GM12878 (cell line): ENCODE measurements around the gene RNF40. TPM values are rescaled to one million over a fixed set of nuclear protein-coding genes. Genes with fewer than 3 reads are reported as not detected.

ENCODE experiments used
- ATAC-seq: fragments of 200-7000 bp; cut with Tn5 transposase; 3 replicates; pipeline ENCODE4 v1.9.1; 2020; ENCODE audit warnings: mild to moderate bottlenecking, moderate library complexity
- BruUV-seq: library from RNA; stranded (reverse); fragments of 400-500 nt; replicated peaks from 2 replicates; lab custom pipeline; 2021; lab: Mats Ljungman, UMichigan
- CTCF ChIA-PET: fragments of 300-600 bp; sonication (Branson Sonifier 250); formaldehyde crosslinking; extraction: SDS; loops from one replicate; lab custom pipeline; 2021; ENCODE audit warnings: inconsistent platforms; lab: Yijun Ruan, JAX
- POLR2A ChIA-PET: fragments of 350-600 bp; formaldehyde crosslinking; extraction: SDS; loops from one replicate; lab custom pipeline; 2021; ENCODE audit warnings: inconsistent platforms; lab: Charles Lee
- RAD21 ChIA-PET: fragments of 300-600 bp; sonication (Branson Sonifier 250); formaldehyde crosslinking; loops from one replicate; lab custom pipeline; 2023; ENCODE audit warnings: antibody characterized with exemption; ENCODE audit not compliant: unreplicated experiment; lab: Charles Lee
- SMC1A ChIA-PET: fragments of 300-600 bp; sonication (Branson Sonifier 250); formaldehyde crosslinking; loops from one replicate; lab custom pipeline; 2023; ENCODE audit not compliant: unreplicated experiment, uncharacterized antibody; lab: Charles Lee
- DNase-seq: peaks from one replicate; pipeline ENCODE4 v3.0.0-alpha.2; 2011; ENCODE audit warnings: low read depth, low spot score
- FAIRE-seq: peaks from 3 replicates; lab custom pipeline; 2011; peaks lifted over from hg19 to GRCh38; lab: Jason Lieb, UNC
- H2AFZ ChIP-seq: 2 replicates; pipeline ENCODE4 v1.6.0; 2011; ENCODE audit warnings: low read depth, low read length, control low read depth; ENCODE audit not compliant: control insufficient read depth
- H3K27ac ChIP-seq: 2 replicates; pipeline ENCODE4 v1.5.1; 2011; ENCODE audit warnings: control low read depth; ENCODE audit not compliant: control insufficient read depth, insufficient read depth
- H3K27me3 ChIP-seq, 2 experiments: replicated peaks in 1 of 2; 2 replicates each; pipeline versions ENCODE4 v1.6.0 to v1.6.1; 2011; ENCODE audit warnings: low read length in 1 of 2; ENCODE audit not compliant: control insufficient read depth in 2 of 2, insufficient read depth in 2 of 2
- H3K36me3 ChIP-seq, 2 experiments: 2 replicates each; pipeline ENCODE4 v1.5.1; 2011; ENCODE audit warnings: low read length in 1 of 2; ENCODE audit not compliant: control insufficient read depth in 2 of 2, insufficient read depth in 2 of 2
- H3K4me1 ChIP-seq: 2 replicates; pipeline ENCODE4 v1.6.1; 2011; ENCODE audit warnings: mild to moderate bottlenecking, low read length, moderate library complexity, mixed read lengths; ENCODE audit not compliant: control insufficient read depth, insufficient read depth
- H3K4me2 ChIP-seq: 2 replicates; pipeline ENCODE4 v1.6.0; 2011; ENCODE audit warnings: control low read depth; ENCODE audit not compliant: control insufficient read depth, insufficient read depth
- H3K4me3 ChIP-seq: fragments of 200-600 bp; sonication (generic); 2 replicates; pipeline ENCODE4 v1.5.1; 2016
- H3K79me2 ChIP-seq: 2 replicates; pipeline ENCODE4 v1.6.0; 2011; ENCODE audit warnings: low read length; ENCODE audit not compliant: control insufficient read depth, insufficient read depth
- H3K9ac ChIP-seq: 2 replicates; pipeline ENCODE4 v1.8.0; 2011; ENCODE audit warnings: low read length, control low read depth, mixed read lengths; ENCODE audit not compliant: control insufficient read depth, insufficient read depth
- H3K9me3 ChIP-seq: replicated peaks from 3 replicates; pipeline ENCODE4 v1.5.1; 2011; ENCODE audit warnings: mild to moderate bottlenecking, low read length; ENCODE audit not compliant: control insufficient read depth, insufficient read depth
- H4K20me1 ChIP-seq: 2 replicates; pipeline ENCODE4 v1.6.0; 2011; ENCODE audit not compliant: control insufficient read depth, insufficient read depth
- ASH2L ChIP-seq: fragments of 300-600, 200-600 bp; sonication (generic); IDR thresholded peaks from 2 replicates; pipeline ENCODE4 v1.6.1; 2017; ENCODE audit warnings: low read depth, mild to moderate bottlenecking, borderline replicate concordance
- HDAC6 ChIP-seq: fragments of 200-600 bp; sonication (generic); IDR thresholded peaks from one replicate; pipeline ENCODE4 v1.8.0; 2017; ENCODE audit warnings: antibody characterized with exemption; ENCODE audit not compliant: unreplicated experiment
- JUNB ChIP-seq: IDR thresholded peaks from 2 replicates; pipeline ENCODE4 v1.6.1; 2016; ENCODE audit warnings: antibody characterized with exemption, mild to moderate bottlenecking
- MTA2 ChIP-seq: fragments of 450-650 bp; IDR thresholded peaks from 2 replicates; pipeline ENCODE4 v1.6.1; 2016; ENCODE audit warnings: low read depth, mild to moderate bottlenecking, moderate library complexity
- POLR2AphosphoS2 ChIP-seq: IDR thresholded peaks from 2 replicates; pipeline ENCODE4 v1.6.1; 2011; ENCODE audit warnings: low read depth, mild to moderate bottlenecking, low read length, improper control_type of control experiment, moderate library complexity
- SMC3 ChIP-seq: IDR thresholded peaks from 2 replicates; pipeline ENCODE4 v1.6.1; 2011; ENCODE audit warnings: low read length, improper control_type of control experiment, borderline replicate concordance
- TARDBP ChIP-seq: IDR thresholded peaks from 2 replicates; pipeline ENCODE4 v1.6.1; 2016; ENCODE audit warnings: borderline replicate concordance
- YY1 ChIP-seq: IDR thresholded peaks from 2 replicates; pipeline ENCODE4 v1.6.1; 2011; ENCODE audit warnings: low read depth, mild to moderate bottlenecking, low read length
- ZBED1 ChIP-seq: IDR thresholded peaks from 2 replicates; pipeline ENCODE4 v1.6.1; 2016; ENCODE audit warnings: borderline replicate concordance
- ZNF24 ChIP-seq: fragments of 450-650 bp; IDR thresholded peaks from 2 replicates; pipeline ENCODE4 v1.6.1; 2017; ENCODE audit warnings: antibody characterized with exemption, mild to moderate bottlenecking
- WGBS: methylation state at CpG from one replicate; pipeline ENCODE4 v1.1.6; 2016; ENCODE audit warnings: low lambda C conversion rate; ENCODE audit not compliant: insufficient replicate concordance, insufficient coverage; ENCODE audit errors: missing lambda C conversion rate; 5-methylcytosine and 5-hydroxymethylcytosine counted together
- in situ Hi-C: fragments of 300-500 bp; cut with MboI; formaldehyde crosslinking; loops from 9 replicates; pipeline ENCODE4 v1.14.3; 2018; ENCODE audit warnings: mixed read lengths
- intact Hi-C: fragments of 100-400 bp; cut with micrococcal nuclease; formaldehyde crosslinking; loops from one replicate; pipeline ENCODE4 v1.14.2; 2022; ENCODE audit not compliant: unreplicated experiment
- polyA plus RNA-seq, 11 experiments: library from polyadenylated mRNA; depleted of rRNA in 4 of 11; unstranded in 6 of 11; stranded (reverse) in 5 of 11; fragments of >200 nt; fragmentation: Nextera tagmentation in 4 of 11; fragmentation: Illumina TruSeq in 1 of 11; extraction: Ambion mirVana in 4 of 11; extraction: Trizol in 1 of 11; gene quantifications; 1 replicate in 1 of 11; 2 replicates in 10 of 11; pipeline versions ENCODE4 v1.2.1 to v1.2.3, GENCODE V29; 2011 to 2016; ENCODE audit warnings: inconsistent platforms in 2 of 11, missing spikeins in 2 of 11, low read depth in 1 of 11
- total RNA-seq, 4 experiments: library from RNA; depleted of rRNA in 3 of 4; stranded (reverse); fragments of >200 nt in 3 of 4; fragmentation: Illumina TruSeq in 1 of 4; extraction: Trizol in 1 of 4; gene quantifications; 2 replicates each; pipeline versions ENCODE4 v1.2.1 to v1.2.3, GENCODE V29; 2013 to 2021
- TF ChIP-seq, protein P1 (sequence below): IDR thresholded peaks from 2 replicates; pipeline ENCODE4 v1.6.1; 2012; ENCODE audit warnings: low read depth, low read length, improper control_type of control experiment
- TF ChIP-seq, protein P2 (sequence below): IDR thresholded peaks from 2 replicates; pipeline ENCODE4 v1.6.1; 2012; ENCODE audit warnings: mild to moderate bottlenecking, low read depth, low read length
- TF ChIP-seq, protein P3 (sequence below): fragments of 450-650 bp; conservative IDR thresholded peaks from 2 replicates; pipeline ENCODE4 v1.6.1; 2017; ENCODE audit warnings: mild to moderate bottlenecking, moderate library complexity
- TF ChIP-seq, protein P4 (sequence below): IDR thresholded peaks from 2 replicates; pipeline ENCODE4 v1.6.1; 2011; ENCODE audit warnings: borderline replicate concordance, low read depth, mild to moderate bottlenecking, moderate library complexity, low read length; ENCODE audit not compliant: insufficient read depth, poor library complexity, severe bottlenecking
- TF ChIP-seq, protein P5 (sequence below): IDR thresholded peaks from 2 replicates; pipeline ENCODE4 v1.6.1; 2012; ENCODE audit warnings: low read depth, low read length, improper control_type of control experiment

Gene RNF40
- total and polyA plus RNA-seq, 10 of the 15 experiments (the other 5 are each of a cell fraction or from before 2014, with no cell fraction given): 3.7 to 97.6 (median 58.4) TPM

DNA sequence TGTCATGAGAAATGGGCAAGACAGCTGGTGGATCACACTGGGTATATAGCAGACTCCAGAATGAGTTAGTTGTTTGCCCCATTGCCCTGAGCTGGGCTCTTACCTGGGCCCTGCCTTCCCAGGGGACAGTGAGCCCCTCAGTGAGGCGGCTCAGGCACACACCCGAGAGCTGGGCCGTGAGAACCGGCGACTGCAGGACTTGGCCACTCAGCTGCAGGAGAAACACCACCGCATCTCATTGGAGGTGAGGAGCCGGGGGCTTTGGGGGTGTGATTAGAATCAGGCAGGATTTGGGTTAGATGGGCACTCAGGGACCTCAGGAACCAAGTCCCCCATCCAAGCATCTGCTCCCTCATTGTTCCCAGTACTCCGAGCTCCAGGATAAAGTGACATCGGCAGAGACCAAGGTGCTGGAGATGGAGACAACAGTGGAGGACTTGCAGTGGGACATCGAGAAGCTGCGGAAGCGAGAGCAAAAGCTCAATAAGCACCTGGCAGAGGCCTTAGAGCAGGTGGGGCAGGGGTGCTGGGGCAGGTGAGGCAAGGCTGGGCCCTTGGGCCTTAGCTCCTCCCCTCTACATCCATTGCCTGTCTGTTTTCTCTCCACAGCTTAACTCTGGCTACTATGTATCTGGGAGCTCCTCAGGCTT, 2.8 kb downstream of the RNF40 start:
- POLR2A ChIA-PET: no interaction called here
- H3K27me3 ChIP-seq: no peaks in the 10 kb centered on the region
- intact Hi-C loops (loop anchor here (5.0 kb wide), 2 partner anchors 108 to 157 kb away; partner anchors contain the start of genes FBRS and FBXL19), in situ Hi-C loops (loop anchor here (25.0 kb wide), 1 partner anchor 1122 kb away; no protein-coding TSS in a partner anchor)
- WGBS: 100% methylated on average over 12 of the region's 12 CpGs
- H3K4me2 ChIP-seq: no peak overlapping the region
- no TSS peak for BruUV-seq
- no peak for DNase-seq
- no peaks in the 10 kb centered on the region for H3K9me3 ChIP-seq
- RAD21 ChIA-PET: no interaction called here
- CTCF ChIA-PET: no interaction called here
- SMC1A ChIA-PET: interaction anchor here (0.6 to 1.1 kb wide), 2 partner anchors 14 to 17 kb away, joined by 3 read pairs; partner anchors contain the start of gene PHKG2
- no peak overlapping the region for H3K9ac ChIP-seq
- no peak overlapping the region for H3K27ac ChIP-seq
- H3K36me3 ChIP-seq: peaks cover 36 to 39% of the 10 kb centered on the region in 2 experiments; a peak in 3 of 4 replicates
- H4K20me1 ChIP-seq: no peaks in the 10 kb centered on the region
- H3K4me1 ChIP-seq: peaks cover 9% of the 10 kb centered on the region
- FAIRE-seq: no peak
- peaks cover 15% of the 10 kb centered on the region for H3K79me2 ChIP-seq
- ATAC-seq: no peak
- no peak overlapping the region for H2AFZ ChIP-seq
- no peak overlapping the region for H3K4me3 ChIP-seq
- TF ChIP-seq, protein P1, sequence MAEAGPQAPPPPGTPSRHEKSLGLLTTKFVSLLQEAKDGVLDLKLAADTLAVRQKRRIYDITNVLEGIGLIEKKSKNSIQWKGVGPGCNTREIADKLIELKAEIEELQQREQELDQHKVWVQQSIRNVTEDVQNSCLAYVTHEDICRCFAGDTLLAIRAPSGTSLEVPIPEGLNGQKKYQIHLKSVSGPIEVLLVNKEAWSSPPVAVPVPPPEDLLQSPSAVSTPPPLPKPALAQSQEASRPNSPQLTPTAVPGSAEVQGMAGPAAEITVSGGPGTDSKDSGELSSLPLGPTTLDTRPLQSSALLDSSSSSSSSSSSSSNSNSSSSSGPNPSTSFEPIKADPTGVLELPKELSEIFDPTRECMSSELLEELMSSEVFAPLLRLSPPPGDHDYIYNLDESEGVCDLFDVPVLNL: no peak
- TF ChIP-seq TARDBP (no peak), SMC3 (no peak), ASH2L (no peak), ZBED1 (no peak), POLR2AphosphoS2 (no peak), ZNF24 (no peak), JUNB (no peak), HDAC6 (no peak), MTA2 (no peak), YY1 (no peak)
- TF ChIP-seq, protein P2, sequence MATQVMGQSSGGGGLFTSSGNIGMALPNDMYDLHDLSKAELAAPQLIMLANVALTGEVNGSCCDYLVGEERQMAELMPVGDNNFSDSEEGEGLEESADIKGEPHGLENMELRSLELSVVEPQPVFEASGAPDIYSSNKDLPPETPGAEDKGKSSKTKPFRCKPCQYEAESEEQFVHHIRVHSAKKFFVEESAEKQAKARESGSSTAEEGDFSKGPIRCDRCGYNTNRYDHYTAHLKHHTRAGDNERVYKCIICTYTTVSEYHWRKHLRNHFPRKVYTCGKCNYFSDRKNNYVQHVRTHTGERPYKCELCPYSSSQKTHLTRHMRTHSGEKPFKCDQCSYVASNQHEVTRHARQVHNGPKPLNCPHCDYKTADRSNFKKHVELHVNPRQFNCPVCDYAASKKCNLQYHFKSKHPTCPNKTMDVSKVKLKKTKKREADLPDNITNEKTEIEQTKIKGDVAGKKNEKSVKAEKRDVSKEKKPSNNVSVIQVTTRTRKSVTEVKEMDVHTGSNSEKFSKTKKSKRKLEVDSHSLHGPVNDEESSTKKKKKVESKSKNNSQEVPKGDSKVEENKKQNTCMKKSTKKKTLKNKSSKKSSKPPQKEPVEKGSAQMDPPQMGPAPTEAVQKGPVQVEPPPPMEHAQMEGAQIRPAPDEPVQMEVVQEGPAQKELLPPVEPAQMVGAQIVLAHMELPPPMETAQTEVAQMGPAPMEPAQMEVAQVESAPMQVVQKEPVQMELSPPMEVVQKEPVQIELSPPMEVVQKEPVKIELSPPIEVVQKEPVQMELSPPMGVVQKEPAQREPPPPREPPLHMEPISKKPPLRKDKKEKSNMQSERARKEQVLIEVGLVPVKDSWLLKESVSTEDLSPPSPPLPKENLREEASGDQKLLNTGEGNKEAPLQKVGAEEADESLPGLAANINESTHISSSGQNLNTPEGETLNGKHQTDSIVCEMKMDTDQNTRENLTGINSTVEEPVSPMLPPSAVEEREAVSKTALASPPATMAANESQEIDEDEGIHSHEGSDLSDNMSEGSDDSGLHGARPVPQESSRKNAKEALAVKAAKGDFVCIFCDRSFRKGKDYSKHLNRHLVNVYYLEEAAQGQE: no peak
- TF ChIP-seq, protein P3, sequence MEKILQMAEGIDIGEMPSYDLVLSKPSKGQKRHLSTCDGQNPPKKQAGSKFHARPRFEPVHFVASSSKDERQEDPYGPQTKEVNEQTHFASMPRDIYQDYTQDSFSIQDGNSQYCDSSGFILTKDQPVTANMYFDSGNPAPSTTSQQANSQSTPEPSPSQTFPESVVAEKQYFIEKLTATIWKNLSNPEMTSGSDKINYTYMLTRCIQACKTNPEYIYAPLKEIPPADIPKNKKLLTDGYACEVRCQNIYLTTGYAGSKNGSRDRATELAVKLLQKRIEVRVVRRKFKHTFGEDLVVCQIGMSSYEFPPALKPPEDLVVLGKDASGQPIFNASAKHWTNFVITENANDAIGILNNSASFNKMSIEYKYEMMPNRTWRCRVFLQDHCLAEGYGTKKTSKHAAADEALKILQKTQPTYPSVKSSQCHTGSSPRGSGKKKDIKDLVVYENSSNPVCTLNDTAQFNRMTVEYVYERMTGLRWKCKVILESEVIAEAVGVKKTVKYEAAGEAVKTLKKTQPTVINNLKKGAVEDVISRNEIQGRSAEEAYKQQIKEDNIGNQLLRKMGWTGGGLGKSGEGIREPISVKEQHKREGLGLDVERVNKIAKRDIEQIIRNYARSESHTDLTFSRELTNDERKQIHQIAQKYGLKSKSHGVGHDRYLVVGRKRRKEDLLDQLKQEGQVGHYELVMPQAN: no peak
- TF ChIP-seq, protein P4, sequence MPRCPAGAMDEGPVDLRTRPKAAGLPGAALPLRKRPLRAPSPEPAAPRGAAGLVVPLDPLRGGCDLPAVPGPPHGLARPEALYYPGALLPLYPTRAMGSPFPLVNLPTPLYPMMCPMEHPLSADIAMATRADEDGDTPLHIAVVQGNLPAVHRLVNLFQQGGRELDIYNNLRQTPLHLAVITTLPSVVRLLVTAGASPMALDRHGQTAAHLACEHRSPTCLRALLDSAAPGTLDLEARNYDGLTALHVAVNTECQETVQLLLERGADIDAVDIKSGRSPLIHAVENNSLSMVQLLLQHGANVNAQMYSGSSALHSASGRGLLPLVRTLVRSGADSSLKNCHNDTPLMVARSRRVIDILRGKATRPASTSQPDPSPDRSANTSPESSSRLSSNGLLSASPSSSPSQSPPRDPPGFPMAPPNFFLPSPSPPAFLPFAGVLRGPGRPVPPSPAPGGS: no peak
- TF ChIP-seq, protein P5, sequence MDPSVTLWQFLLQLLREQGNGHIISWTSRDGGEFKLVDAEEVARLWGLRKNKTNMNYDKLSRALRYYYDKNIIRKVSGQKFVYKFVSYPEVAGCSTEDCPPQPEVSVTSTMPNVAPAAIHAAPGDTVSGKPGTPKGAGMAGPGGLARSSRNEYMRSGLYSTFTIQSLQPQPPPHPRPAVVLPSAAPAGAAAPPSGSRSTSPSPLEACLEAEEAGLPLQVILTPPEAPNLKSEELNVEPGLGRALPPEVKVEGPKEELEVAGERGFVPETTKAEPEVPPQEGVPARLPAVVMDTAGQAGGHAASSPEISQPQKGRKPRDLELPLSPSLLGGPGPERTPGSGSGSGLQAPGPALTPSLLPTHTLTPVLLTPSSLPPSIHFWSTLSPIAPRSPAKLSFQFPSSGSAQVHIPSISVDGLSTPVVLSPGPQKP: no peak
